CD4-positive, alpha-beta T cell (primary cell): ENCODE measurements around the gene AGBL4. TPM values are rescaled to one million over a fixed set of nuclear protein-coding genes. Genes with fewer than 3 reads are reported as not detected.

ENCODE experiments used
- ATAC-seq: fragments of 200-7000 bp; cut with Tn5 transposase; one replicate; pipeline ENCODE4 v1.10.0; 2022; ENCODE audit warnings: mild to moderate bottlenecking; ENCODE audit not compliant: poor library complexity
- CTCF ChIA-PET: fragments of 350-600 bp; sonication (Branson Sonifier 250); formaldehyde crosslinking; loops from one replicate; lab custom pipeline; 2021; ENCODE audit warnings: antibody characterized with exemption, inconsistent platforms; lab: Charles Lee
- POLR2A ChIA-PET: fragments of 350-600 bp; sonication (Branson Sonifier 250); formaldehyde crosslinking; loops from one replicate; lab custom pipeline; 2021; ENCODE audit warnings: antibody characterized with exemption, inconsistent platforms; lab: Charles Lee
- DNase-seq, 14 experiments: peaks; one replicate each; pipeline ENCODE4 v3.0.0-alpha.2; 2013 to 2020; ENCODE audit warnings: mixed read lengths in 2 of 14
- H3K27ac ChIP-seq, 2 donors: one replicate each; pipeline versions ENCODE4 v1.5.1 to v1.7.0; 2013; ENCODE audit warnings: low read length in 2 of 2, low read depth in 1 of 2, mild to moderate bottlenecking in 1 of 2
- H3K27me3 ChIP-seq, 2 experiments: 1 replicate in 1 of 2; 2 replicates in 1 of 2; pipeline versions ENCODE4 v1.6.1 to v1.7.0; 2013; ENCODE audit warnings: low read length in 2 of 2, control low read depth in 1 of 2, mild to moderate bottlenecking in 1 of 2, moderate library complexity in 1 of 2; ENCODE audit not compliant: insufficient read depth in 2 of 2, control insufficient read depth in 1 of 2
- H3K36me3 ChIP-seq: one replicate; pipeline ENCODE4 v1.6.1; 2013; ENCODE audit warnings: low read length, control low read depth; ENCODE audit not compliant: insufficient read depth
- H3K4me1 ChIP-seq: one replicate; pipeline ENCODE4 v1.6.1; 2013; ENCODE audit warnings: low read length, control low read depth; ENCODE audit not compliant: insufficient read depth
- H3K4me3 ChIP-seq: one replicate; pipeline ENCODE4 v1.5.1; 2013; ENCODE audit warnings: mild to moderate bottlenecking, low read length, moderate library complexity
- H3K9me3 ChIP-seq, 2 experiments: 1 replicate in 1 of 2; 2 replicates in 1 of 2; pipeline versions ENCODE4 v1.6.1 to v1.7.0; 2013; ENCODE audit warnings: low read length in 2 of 2, mild to moderate bottlenecking in 2 of 2, control low read depth in 1 of 2, moderate library complexity in 1 of 2; ENCODE audit not compliant: control insufficient read depth in 1 of 2, insufficient read depth in 1 of 2
- H3K27ac Mint-ChIP-seq: one replicate; pipeline ENCODE4 v1.8.0; 2020; ENCODE audit warnings: mixed read lengths
- H3K27me3 Mint-ChIP-seq: one replicate; pipeline ENCODE4 v1.8.0; 2021; ENCODE audit warnings: mixed read lengths
- H3K36me3 Mint-ChIP-seq: one replicate; pipeline ENCODE4 v1.8.0; 2021; ENCODE audit warnings: low read depth, mixed read lengths
- H3K4me1 Mint-ChIP-seq: one replicate; pipeline ENCODE4 v1.8.0; 2021; ENCODE audit warnings: low read depth, mixed read lengths
- H3K4me3 Mint-ChIP-seq: one replicate; pipeline ENCODE4 v1.8.0; 2020; ENCODE audit warnings: mild to moderate bottlenecking, mixed read lengths
- H3K9me3 Mint-ChIP-seq: one replicate; pipeline ENCODE4 v1.8.0; 2020; ENCODE audit warnings: mixed read lengths
- CTCF ChIP-seq: fragments of 200-600 bp; IDR thresholded peaks from one replicate; pipeline ENCODE4 v1.8.0; 2022; ENCODE audit warnings: antibody characterized with exemption, mild to moderate bottlenecking
- intact Hi-C, 2 experiments: fragments of 100-400 bp; cut with DNase I in 1 of 2; cut with micrococcal nuclease in 1 of 2; formaldehyde crosslinking; loops; one replicate each; pipeline versions ENCODE4 v1.15.1 to v1.9.0; 2023 to 2025; cut with DNase I, micrococcal nuclease
- total RNA-seq, 174 experiments: library from RNA in 2 of 174; stranded (reverse) in 2 of 174; gene quantifications; one replicate each; pipeline ENCODE4 v1.2.3 and lab custom pipeline; 2021 to 2026

AGBL4 gene
- total RNA-seq, 2 experiments from 2014 or later: 0.11 TPM; not detected in 1

GRCh38 chr1:49465486-49466185 lies 558.1 kb downstream of the AGBL4 start:
- no peak overlapping the region for H3K27ac ChIP-seq
- no peak overlapping the region for H3K4me3 ChIP-seq
- no peak for DNase-seq
- Mint-ChIP-seq H3K4me1 (no peaks in the 10 kb centered on the region), H3K4me3 (no peak overlapping the region), H3K9me3 (peaks cover 3% of the 10 kb centered on the region), H3K27me3 (no peaks in the 10 kb centered on the region), H3K27ac (no peak overlapping the region), H3K36me3 (no peaks in the 10 kb centered on the region)
- no peaks in the 10 kb centered on the region for H3K27me3 ChIP-seq
- ChIA-PET CTCF (no interaction called here), POLR2A (no interaction called here)
- no peaks in the 10 kb centered on the region for H3K9me3 ChIP-seq
- no peak for TF ChIP-seq CTCF
- intact Hi-C loops: no loop called here
- no peaks in the 10 kb centered on the region for H3K36me3 ChIP-seq
- no peaks in the 10 kb centered on the region for H3K4me1 ChIP-seq
- no peak for ATAC-seq

- Histone ChIP-seq H3K36me3 (no peaks in the 10 kb centered on the region), H3K27ac (no peak overlapping the region), H3K4me3 (no peak overlapping the region), H3K27me3 (no peaks in the 10 kb centered on the region), H3K4me1 (no peaks in the 10 kb centered on the region), H3K9me3 (peaks cover 0 to 3% of the 10 kb centered on the region in 2 experiments)
- CTCF ChIA-PET: no interaction called here
- POLR2A ChIA-PET: no interaction called here
- no peaks in the 10 kb centered on the region for H3K4me1 Mint-ChIP-seq
- ATAC-seq (no peak), DNase-seq (no peak)
- peaks cover 9% of the 10 kb centered on the region for H3K9me3 Mint-ChIP-seq
- H3K27ac Mint-ChIP-seq: no peak overlapping the region
- no peak overlapping the region for H3K4me3 Mint-ChIP-seq
- TF ChIP-seq CTCF: no peak
- intact Hi-C loops: no loop called here
- no peaks in the 10 kb centered on the region for H3K36me3 Mint-ChIP-seq
- H3K27me3 Mint-ChIP-seq: no peaks in the 10 kb centered on the region
Measured at GRCh38 chr1:49448200-49448599, 575.6 kb downstream of the AGBL4 start.

- Histone ChIP-seq H3K4me1 (no peaks in the 10 kb centered on the region), H3K27ac (no peak overlapping the region), H3K4me3 (no peak overlapping the region), H3K36me3 (no peaks in the 10 kb centered on the region), H3K9me3 (peaks cover 0 to 11% of the 10 kb centered on the region in 2 experiments), H3K27me3 (no peaks in the 10 kb centered on the region)
- Mint-ChIP-seq H3K27me3 (no peaks in the 10 kb centered on the region), H3K27ac (no peak overlapping the region), H3K9me3 (peaks cover 13% of the 10 kb centered on the region), H3K4me3 (no peak overlapping the region), H3K4me1 (no peaks in the 10 kb centered on the region), H3K36me3 (no peaks in the 10 kb centered on the region)
- no peak for TF ChIP-seq CTCF
- POLR2A ChIA-PET: no interaction called here
- CTCF ChIA-PET: interaction anchor here (0.6 kb wide), 1 partner anchor 17 kb away, joined by 3 read pairs; no protein-coding TSS in a partner anchor
- intact Hi-C loops: no loop called here
- ATAC-seq (no peak), DNase-seq (no peak)
Measured at GRCh38 chr1:49436865-49437264, 586.9 kb downstream of the AGBL4 start.
